ENCODE measurements around the gene SMIM20.

DNA sequence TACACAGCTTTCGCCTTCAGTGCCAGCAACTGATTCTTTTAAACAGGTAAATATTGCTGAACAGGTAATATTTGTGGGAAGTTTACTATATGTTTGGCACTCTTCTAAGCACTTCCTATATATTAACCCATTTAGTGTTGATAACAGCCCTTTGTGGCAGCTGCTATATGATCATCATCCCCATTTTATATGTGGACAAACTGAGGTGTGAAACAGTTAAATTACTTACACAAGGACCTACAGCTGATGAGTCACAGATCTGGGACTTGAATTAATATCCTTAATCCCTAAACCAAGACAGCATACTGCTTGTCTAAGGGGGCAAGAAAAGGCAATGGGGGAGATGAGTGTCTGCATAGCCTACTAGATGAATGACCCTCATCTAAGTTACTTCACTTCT is 2.9 kb downstream of the SMIM20 start:
- TF ChIP-seq EZH2 (IDR thresholded peaks at IDR 0.05; ENCODE audit: low read depth, unreplicated experiment) (no peak), POLR2AphosphoS5 (IDR thresholded peaks at IDR 0.05; ENCODE audit: low read depth) (no peak), CREB1 (CRISPR knock-in tag; IDR thresholded peaks at IDR 0.05; ENCODE audit: low read depth) (no peak), ZNF114 (CRISPR knock-in tag; IDR thresholded peaks at IDR 0.05) (no peak), EZH2phosphoT487 (IDR thresholded peaks at IDR 0.05; ENCODE audit: unreplicated experiment) (no peak), NANOG (IDR thresholded peaks at IDR 0.05; ENCODE audit: borderline replicate concordance) (no peak)
- TF ChIP-seq, protein P1, sequence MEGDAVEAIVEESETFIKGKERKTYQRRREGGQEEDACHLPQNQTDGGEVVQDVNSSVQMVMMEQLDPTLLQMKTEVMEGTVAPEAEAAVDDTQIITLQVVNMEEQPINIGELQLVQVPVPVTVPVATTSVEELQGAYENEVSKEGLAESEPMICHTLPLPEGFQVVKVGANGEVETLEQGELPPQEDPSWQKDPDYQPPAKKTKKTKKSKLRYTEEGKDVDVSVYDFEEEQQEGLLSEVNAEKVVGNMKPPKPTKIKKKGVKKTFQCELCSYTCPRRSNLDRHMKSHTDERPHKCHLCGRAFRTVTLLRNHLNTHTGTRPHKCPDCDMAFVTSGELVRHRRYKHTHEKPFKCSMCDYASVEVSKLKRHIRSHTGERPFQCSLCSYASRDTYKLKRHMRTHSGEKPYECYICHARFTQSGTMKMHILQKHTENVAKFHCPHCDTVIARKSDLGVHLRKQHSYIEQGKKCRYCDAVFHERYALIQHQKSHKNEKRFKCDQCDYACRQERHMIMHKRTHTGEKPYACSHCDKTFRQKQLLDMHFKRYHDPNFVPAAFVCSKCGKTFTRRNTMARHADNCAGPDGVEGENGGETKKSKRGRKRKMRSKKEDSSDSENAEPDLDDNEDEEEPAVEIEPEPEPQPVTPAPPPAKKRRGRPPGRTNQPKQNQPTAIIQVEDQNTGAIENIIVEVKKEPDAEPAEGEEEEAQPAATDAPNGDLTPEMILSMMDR (conservative IDR thresholded peaks at IDR 0.05; ENCODE audit: low read depth in 2 of 2), result no peak
- TF ChIP-seq, protein P2, sequence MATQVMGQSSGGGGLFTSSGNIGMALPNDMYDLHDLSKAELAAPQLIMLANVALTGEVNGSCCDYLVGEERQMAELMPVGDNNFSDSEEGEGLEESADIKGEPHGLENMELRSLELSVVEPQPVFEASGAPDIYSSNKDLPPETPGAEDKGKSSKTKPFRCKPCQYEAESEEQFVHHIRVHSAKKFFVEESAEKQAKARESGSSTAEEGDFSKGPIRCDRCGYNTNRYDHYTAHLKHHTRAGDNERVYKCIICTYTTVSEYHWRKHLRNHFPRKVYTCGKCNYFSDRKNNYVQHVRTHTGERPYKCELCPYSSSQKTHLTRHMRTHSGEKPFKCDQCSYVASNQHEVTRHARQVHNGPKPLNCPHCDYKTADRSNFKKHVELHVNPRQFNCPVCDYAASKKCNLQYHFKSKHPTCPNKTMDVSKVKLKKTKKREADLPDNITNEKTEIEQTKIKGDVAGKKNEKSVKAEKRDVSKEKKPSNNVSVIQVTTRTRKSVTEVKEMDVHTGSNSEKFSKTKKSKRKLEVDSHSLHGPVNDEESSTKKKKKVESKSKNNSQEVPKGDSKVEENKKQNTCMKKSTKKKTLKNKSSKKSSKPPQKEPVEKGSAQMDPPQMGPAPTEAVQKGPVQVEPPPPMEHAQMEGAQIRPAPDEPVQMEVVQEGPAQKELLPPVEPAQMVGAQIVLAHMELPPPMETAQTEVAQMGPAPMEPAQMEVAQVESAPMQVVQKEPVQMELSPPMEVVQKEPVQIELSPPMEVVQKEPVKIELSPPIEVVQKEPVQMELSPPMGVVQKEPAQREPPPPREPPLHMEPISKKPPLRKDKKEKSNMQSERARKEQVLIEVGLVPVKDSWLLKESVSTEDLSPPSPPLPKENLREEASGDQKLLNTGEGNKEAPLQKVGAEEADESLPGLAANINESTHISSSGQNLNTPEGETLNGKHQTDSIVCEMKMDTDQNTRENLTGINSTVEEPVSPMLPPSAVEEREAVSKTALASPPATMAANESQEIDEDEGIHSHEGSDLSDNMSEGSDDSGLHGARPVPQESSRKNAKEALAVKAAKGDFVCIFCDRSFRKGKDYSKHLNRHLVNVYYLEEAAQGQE (IDR thresholded peaks at IDR 0.05; ENCODE audit: unreplicated experiment), result no peak
- TF ChIP-seq, protein P3, sequence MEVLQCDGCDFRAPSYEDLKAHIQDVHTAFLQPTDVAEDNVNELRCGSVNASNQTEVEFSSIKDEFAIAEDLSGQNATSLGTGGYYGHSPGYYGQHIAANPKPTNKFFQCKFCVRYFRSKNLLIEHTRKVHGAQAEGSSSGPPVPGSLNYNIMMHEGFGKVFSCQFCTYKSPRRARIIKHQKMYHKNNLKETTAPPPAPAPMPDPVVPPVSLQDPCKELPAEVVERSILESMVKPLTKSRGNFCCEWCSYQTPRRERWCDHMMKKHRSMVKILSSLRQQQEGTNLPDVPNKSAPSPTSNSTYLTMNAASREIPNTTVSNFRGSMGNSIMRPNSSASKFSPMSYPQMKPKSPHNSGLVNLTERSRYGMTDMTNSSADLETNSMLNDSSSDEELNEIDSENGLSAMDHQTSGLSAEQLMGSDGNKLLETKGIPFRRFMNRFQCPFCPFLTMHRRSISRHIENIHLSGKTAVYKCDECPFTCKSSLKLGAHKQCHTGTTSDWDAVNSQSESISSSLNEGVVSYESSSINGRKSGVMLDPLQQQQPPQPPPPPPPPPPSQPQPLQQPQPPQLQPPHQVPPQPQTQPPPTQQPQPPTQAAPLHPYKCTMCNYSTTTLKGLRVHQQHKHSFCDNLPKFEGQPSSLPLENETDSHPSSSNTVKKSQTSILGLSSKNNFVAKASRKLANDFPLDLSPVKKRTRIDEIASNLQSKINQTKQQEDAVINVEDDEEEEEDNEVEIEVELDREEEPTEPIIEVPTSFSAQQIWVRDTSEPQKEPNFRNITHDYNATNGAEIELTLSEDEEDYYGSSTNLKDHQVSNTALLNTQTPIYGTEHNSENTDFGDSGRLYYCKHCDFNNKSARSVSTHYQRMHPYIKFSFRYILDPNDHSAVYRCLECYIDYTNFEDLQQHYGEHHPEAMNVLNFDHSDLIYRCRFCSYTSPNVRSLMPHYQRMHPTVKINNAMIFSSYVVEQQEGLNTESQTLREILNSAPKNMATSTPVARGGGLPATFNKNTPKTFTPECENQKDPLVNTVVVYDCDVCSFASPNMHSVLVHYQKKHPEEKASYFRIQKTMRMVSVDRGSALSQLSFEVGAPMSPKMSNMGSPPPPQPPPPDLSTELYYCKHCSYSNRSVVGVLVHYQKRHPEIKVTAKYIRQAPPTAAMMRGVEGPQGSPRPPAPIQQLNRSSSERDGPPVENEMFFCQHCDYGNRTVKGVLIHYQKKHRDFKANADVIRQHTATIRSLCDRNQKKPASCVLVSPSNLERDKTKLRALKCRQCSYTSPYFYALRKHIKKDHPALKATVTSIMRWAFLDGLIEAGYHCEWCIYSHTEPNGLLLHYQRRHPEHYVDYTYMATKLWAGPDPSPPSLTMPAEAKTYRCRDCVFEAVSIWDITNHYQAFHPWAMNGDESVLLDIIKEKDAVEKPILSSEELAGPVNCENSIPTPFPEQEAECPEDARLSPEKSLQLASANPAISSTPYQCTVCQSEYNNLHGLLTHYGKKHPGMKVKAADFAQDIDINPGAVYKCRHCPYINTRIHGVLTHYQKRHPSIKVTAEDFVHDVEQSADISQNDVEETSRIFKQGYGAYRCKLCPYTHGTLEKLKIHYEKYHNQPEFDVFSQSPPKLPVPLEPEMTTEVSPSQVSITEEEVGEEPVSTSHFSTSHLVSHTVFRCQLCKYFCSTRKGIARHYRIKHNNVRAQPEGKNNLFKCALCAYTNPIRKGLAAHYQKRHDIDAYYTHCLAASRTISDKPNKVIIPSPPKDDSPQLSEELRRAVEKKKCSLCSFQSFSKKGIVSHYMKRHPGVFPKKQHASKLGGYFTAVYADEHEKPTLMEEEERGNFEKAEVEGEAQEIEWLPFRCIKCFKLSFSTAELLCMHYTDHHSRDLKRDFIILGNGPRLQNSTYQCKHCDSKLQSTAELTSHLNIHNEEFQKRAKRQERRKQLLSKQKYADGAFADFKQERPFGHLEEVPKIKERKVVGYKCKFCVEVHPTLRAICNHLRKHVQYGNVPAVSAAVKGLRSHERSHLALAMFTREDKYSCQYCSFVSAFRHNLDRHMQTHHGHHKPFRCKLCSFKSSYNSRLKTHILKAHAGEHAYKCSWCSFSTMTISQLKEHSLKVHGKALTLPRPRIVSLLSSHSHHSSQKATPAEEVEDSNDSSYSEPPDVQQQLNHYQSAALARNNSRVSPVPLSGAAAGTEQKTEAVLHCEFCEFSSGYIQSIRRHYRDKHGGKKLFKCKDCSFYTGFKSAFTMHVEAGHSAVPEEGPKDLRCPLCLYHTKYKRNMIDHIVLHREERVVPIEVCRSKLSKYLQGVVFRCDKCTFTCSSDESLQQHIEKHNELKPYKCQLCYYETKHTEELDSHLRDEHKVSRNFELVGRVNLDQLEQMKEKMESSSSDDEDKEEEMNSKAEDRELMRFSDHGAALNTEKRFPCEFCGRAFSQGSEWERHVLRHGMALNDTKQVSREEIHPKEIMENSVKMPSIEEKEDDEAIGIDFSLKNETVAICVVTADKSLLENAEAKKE (CRISPR knock-in tag; IDR thresholded peaks at IDR 0.05), result no peak
- TF ChIP-seq, protein P4, sequence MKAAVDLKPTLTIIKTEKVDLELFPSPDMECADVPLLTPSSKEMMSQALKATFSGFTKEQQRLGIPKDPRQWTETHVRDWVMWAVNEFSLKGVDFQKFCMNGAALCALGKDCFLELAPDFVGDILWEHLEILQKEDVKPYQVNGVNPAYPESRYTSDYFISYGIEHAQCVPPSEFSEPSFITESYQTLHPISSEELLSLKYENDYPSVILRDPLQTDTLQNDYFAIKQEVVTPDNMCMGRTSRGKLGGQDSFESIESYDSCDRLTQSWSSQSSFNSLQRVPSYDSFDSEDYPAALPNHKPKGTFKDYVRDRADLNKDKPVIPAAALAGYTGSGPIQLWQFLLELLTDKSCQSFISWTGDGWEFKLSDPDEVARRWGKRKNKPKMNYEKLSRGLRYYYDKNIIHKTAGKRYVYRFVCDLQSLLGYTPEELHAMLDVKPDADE (IDR thresholded peaks at IDR 0.05), result no peak

Measured in GM23338 (cell line).